Adrenal gland (tissue), 12 donors: Measurements from ENCODE around the gene LENG9. TPM values are rescaled to one million over a fixed set of nuclear protein-coding genes. Genes with fewer than 3 reads are reported as not detected.
A peak's percentile ranks its signal among the peaks of the same experiment; 100 is the strongest.

ENCODE experiments used
- DNase-seq, 7 donors: peaks; one replicate each; pipeline ENCODE4 v3.0.0-alpha.2; 2019 to 2020
- H3K27ac ChIP-seq, 5 donors: fragments of 200-600 bp; sonication (generic) in 4 of 5; 1 replicate in 3 of 5; 2 replicates in 2 of 5; pipeline versions ENCODE4 v1.5.1 to v1.8.0; 2016 to 2020; ENCODE audit warnings: mild to moderate bottlenecking in 1 of 5
- H3K27me3 ChIP-seq: fragments of 200-600 bp; 2 replicates; pipeline ENCODE4 v1.8.0; 2021
- H3K36me3 ChIP-seq, 2 donors: fragments of 200-600 bp; replicated peaks in 1 of 2; 1 replicate in 1 of 2; 2 replicates in 1 of 2; pipeline versions ENCODE4 v1.5.1 to v1.8.0; 2018 to 2022
- H3K4me1 ChIP-seq, 2 donors: fragments of 200-600 bp; replicated peaks in 1 of 2; 1 replicate in 1 of 2; 2 replicates in 1 of 2; pipeline versions ENCODE4 v1.5.1 to v1.8.0; 2018 to 2021
- H3K4me3 ChIP-seq, 4 donors: fragments of 200-600 bp; sonication (generic) in 3 of 4; one replicate each; pipeline ENCODE4 v1.5.1; 2016 to 2018
- H3K9me3 ChIP-seq, 3 donors: fragments of 200-600 bp; sonication (generic) in 1 of 3; replicated peaks in 1 of 3; 1 replicate in 2 of 3; 2 replicates in 1 of 3; pipeline versions ENCODE4 v1.5.1 to v1.8.0; 2016 to 2021
- POLR2A ChIP-seq, 2 donors: fragments of 450-650 bp; IDR thresholded peaks; one replicate each; pipeline ENCODE4 v1.6.1; 2017; ENCODE audit warnings: antibody characterized with exemption in 2 of 2, mild to moderate bottlenecking in 2 of 2, moderate library complexity in 1 of 2
- WGBS, 4 donors: extraction: QIAGEN DNeasy Blood & Tissue Kit in 2 of 4; methylation state at CpG; one replicate each; pipeline versions ENCODE4 v1.1.5 to v1.1.7; 2013 to 2017; 5-methylcytosine and 5-hydroxymethylcytosine counted together
- intact Hi-C, 2 donors: fragments of 100-400 bp; cut with DNase I; formaldehyde crosslinking; loops; one replicate each; pipeline versions ENCODE4 v1.14.1 to v1.15.0; 2022 to 2023
- polyA plus RNA-seq, 3 donors: library from polyadenylated mRNA; stranded (reverse); fragments of 200-250 nt in 2 of 3; fragments of 350-450 nt in 1 of 3; fragmentation: Illumina TruSeq in 1 of 3; extraction: RNeasy Lipid Tissue Mini Kit (QIAGEN cat#74804) in 1 of 3; gene quantifications; one replicate each; pipeline ENCODE4 v1.2.3, GENCODE V29; 2013 to 2014
- total RNA-seq, 9 donors: library from RNA; depleted of rRNA in 4 of 9; stranded (reverse); fragments of >200 nt in 4 of 9; fragments of 120-200 nt in 1 of 9; fragmentation: NEBNext Ultra II Directional in 1 of 9; extraction: Animal tissue kit (Norgen Biotek cat#: 25700) in 1 of 9; gene quantifications; one replicate each; pipeline versions ENCODE4 v1.1.0 to v1.2.4, GENCODE V29; 2013 to 2023
- TF ChIP-seq, protein P1 (sequence below), 6 experiments: fragments of 450-650 bp in 4 of 6; fragments of 200-600 bp in 2 of 6; sonication (generic) in 1 of 6; IDR thresholded peaks; 1 replicate in 5 of 6; 2 replicates in 1 of 6; pipeline versions ENCODE4 v1.5.1 to v1.8.0; 2016 to 2021; ENCODE audit warnings: antibody characterized with exemption in 6 of 6, mild to moderate bottlenecking in 2 of 6, moderate library complexity in 1 of 6
- donor health status: healthy with polysubstance abuse.
- donor health status: Bipolar disorder and iron deficiency.
- donor health status: DM: yes; HTN: yes; CAD: no.
- donor health status: DM: no; HTN: no; CAD: no.
- donor health status: DM: no; HTN: no; CAD: no.
- donor health status: DM: yes; HTN: yes; CAD: no.

LENG9 gene
- total and polyA plus RNA-seq, 12 donors: 1.3 to 15.3 (median 7.8) TPM

DNA sequence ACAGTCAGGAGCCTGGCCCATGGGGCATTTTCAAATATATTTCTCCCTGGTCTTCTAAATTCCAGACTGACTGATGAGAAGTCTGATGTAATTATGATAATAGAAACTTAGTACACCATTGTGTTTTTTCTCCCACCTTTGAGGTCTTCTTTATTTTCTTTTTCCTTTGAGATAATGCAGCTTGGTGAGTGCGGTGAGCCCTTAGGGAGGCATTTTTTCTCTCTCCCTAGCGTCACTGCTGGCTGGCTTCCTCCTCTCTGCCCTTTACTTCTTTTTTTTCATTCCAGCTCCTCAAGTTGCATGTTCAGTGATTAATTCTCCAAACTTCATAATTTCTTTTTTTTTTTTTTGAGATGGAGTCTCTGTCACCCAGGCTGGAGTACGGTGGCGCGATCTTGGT, 22.3 kb upstream of the LENG9 start:
- 18 to 66% (median 59%) methylated on average over 2 to 5 of the region's 5 CpGs for WGBS, 4 donors
- H3K27me3 ChIP-seq: no peaks in the 10 kb centered on the region
- H3K27ac ChIP-seq: no peak overlapping the region
- no peak overlapping the region for H3K4me3 ChIP-seq
- TF ChIP-seq POLR2A (IDR thresholded peaks at IDR 0.05): no peak
- TF ChIP-seq, protein P1, sequence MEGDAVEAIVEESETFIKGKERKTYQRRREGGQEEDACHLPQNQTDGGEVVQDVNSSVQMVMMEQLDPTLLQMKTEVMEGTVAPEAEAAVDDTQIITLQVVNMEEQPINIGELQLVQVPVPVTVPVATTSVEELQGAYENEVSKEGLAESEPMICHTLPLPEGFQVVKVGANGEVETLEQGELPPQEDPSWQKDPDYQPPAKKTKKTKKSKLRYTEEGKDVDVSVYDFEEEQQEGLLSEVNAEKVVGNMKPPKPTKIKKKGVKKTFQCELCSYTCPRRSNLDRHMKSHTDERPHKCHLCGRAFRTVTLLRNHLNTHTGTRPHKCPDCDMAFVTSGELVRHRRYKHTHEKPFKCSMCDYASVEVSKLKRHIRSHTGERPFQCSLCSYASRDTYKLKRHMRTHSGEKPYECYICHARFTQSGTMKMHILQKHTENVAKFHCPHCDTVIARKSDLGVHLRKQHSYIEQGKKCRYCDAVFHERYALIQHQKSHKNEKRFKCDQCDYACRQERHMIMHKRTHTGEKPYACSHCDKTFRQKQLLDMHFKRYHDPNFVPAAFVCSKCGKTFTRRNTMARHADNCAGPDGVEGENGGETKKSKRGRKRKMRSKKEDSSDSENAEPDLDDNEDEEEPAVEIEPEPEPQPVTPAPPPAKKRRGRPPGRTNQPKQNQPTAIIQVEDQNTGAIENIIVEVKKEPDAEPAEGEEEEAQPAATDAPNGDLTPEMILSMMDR (IDR thresholded peaks at IDR 0.05): no peak
- H3K36me3 ChIP-seq: no peaks in the 10 kb centered on the region
- no peaks in the 10 kb centered on the region for H3K9me3 ChIP-seq
- DNase-seq: no peak
- no peaks in the 10 kb centered on the region for H3K4me1 ChIP-seq
- intact Hi-C loops: loop anchor here in 1 of 2 donors (10.0 kb wide), 1 partner anchor 189 kb away; no protein-coding TSS in a partner anchor

DNA sequence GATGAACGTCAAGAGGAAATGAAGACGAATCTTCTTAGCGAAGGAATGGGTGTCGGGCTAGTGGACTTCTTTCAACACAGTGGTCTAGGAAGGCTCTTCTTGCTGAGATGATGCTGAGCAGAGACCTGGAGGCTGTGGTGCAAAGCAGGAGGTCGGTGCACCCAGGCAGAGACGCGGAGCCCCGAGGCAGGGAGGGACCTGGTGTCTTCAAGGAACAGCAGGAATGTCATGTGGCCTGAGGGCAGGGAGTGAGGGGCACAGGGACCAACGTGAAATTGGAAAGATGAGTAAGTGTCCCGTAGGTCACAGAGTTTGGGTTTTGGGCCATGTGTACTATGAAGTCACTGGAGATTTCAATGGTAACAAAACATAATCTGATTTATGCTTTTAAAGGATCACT, 20.9 kb upstream of the LENG9 start:
- H3K27ac ChIP-seq: no peak overlapping the region
- WGBS, 4 donors: 69 to 76% (median 71%) methylated on average over 10 of the region's 10 CpGs
- no peak for DNase-seq

GRCh38 chr19:54482889-54483288, 19.3 kb upstream of the LENG9 start:
- no peaks in the 10 kb centered on the region for H3K27me3 ChIP-seq
- no peak overlapping the region for H3K4me3 ChIP-seq
- 61 to 76% (median 71%) methylated on average over 3 of the region's 3 CpGs for WGBS, 4 donors
- no peaks in the 10 kb centered on the region for H3K36me3 ChIP-seq
- no peaks in the 10 kb centered on the region for H3K9me3 ChIP-seq
- intact Hi-C loops: loop anchor here in 1 of 2 donors (10.0 kb wide), 1 partner anchor 192 kb away; no protein-coding TSS in a partner anchor
- TF ChIP-seq POLR2A (IDR thresholded peaks at IDR 0.05): no peak
- TF ChIP-seq, protein P1 (IDR thresholded peaks at IDR 0.05): no peak
- no peaks in the 10 kb centered on the region for H3K4me1 ChIP-seq
- no peak overlapping the region for H3K27ac ChIP-seq
- DNase-seq: no peak

More for the DNA sequence above, 20.9 kb upstream of the LENG9 start:
- Histone ChIP-seq H3K27me3 (no peaks in the 10 kb centered on the region), H3K36me3 (no peaks in the 10 kb centered on the region), H3K4me1 (no peaks in the 10 kb centered on the region), H3K9me3 (no peaks in the 10 kb centered on the region), H3K4me3 (no peak overlapping the region)
- intact Hi-C loops: loop anchor here in 1 of 2 donors (10.0 kb wide), 1 partner anchor 190 kb away; no protein-coding TSS in a partner anchor
- TF ChIP-seq POLR2A (IDR thresholded peaks at IDR 0.05): no peak
- TF ChIP-seq, protein P1 (IDR thresholded peaks at IDR 0.05): no peak

DNA sequence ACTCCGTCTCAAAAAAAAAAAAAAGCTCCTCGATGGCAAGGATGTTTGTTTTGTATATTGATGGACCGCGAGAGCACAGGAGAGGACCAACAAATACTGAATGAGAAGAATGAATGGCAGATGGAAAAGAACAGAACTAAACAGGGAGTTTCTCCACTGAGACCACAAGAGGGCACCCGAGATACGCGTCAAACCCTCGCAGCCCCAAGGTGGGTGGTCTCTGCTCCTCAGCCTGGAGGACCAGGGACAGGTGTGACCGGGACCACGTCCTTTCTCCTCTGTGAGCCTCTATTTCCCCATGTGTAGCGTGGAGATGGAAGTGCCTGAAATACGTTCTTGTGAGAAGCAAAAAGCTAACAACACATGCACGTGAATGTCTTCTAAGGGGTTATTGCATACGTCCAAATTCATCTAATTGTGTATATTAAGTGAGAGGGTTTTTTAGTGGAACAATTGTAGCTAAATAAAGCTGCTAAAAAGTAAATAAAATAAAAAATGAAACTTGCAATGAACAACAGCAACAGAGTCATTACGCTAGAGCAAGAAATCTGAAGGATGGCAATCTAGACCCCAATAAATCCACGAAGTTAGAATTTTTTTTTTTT, 17.9 kb upstream of the LENG9 start:
- H3K27ac ChIP-seq: no peak overlapping the region
- TF ChIP-seq, protein P1 (IDR thresholded peaks at IDR 0.05): peak; percentile 15 to 60 (median 46)
- TF ChIP-seq POLR2A (IDR thresholded peaks at IDR 0.05): no peak
- no peak overlapping the region for H3K4me3 ChIP-seq
- no peaks in the 10 kb centered on the region for H3K4me1 ChIP-seq
- intact Hi-C loops: loop anchor here in 1 of 2 donors (10.0 kb wide), 1 partner anchor 193 kb away; no protein-coding TSS in a partner anchor
- H3K36me3 ChIP-seq: no peaks in the 10 kb centered on the region
- no peaks in the 10 kb centered on the region for H3K9me3 ChIP-seq
- peak in 3 of 7 donors; percentile 12 to 40 (median 14) for DNase-seq
- H3K27me3 ChIP-seq: no peaks in the 10 kb centered on the region
- 10 to 12% (median 11%) methylated on average over 16 of the region's 16 CpGs for WGBS, 4 donors
